K562 (cell line): ENCODE measurements around the gene SOCS6. TPM values are rescaled to one million over a fixed set of nuclear protein-coding genes. Genes with fewer than 3 reads are reported as not detected.

Experiments used
- ARID2 ChIP-seq: fragments of 450-650 bp; IDR thresholded peaks from 2 replicates; pipeline ENCODE4 v1.6.1; 2017; ENCODE audit warnings: antibody characterized with exemption, mild to moderate bottlenecking
- DPF2 ChIP-seq: fragments of 450-650 bp; IDR thresholded peaks from 2 replicates; pipeline ENCODE4 v1.6.1; 2016
- MEF2D ChIP-seq: conservative IDR thresholded peaks from 2 replicates; pipeline ENCODE4 v1.6.1; 2016; ENCODE audit warnings: low read depth, missing genetic modification characterization, missing compliant biosample characterization
- MEIS2 ChIP-seq: fragments of 450-650 bp; IDR thresholded peaks from 2 replicates; pipeline ENCODE4 v1.6.1; 2014; ENCODE audit warnings: mild to moderate bottlenecking; ENCODE audit not compliant: partially characterized antibody
- PCBP2 ChIP-seq: fragments of 200-400 bp; formaldehyde crosslinking; IDR thresholded peaks from 2 replicates; pipeline ENCODE4 v1.6.1; 2018; ENCODE audit warnings: low read length, low read depth, mild to moderate bottlenecking, moderate library complexity; ENCODE audit not compliant: poor library complexity, severe bottlenecking
- POLR3A ChIP-seq: IDR thresholded peaks from 2 replicates; pipeline ENCODE4 v1.6.1; 2011; ENCODE audit warnings: borderline replicate concordance, mild to moderate bottlenecking, moderate library complexity; ENCODE audit not compliant: insufficient read length, insufficient read depth; ENCODE audit errors: extremely low read depth
- RCOR1 ChIP-seq, 2 experiments: IDR thresholded peaks; 2 replicates each; pipeline ENCODE4 v1.6.1; 2012; ENCODE audit warnings: low read depth in 2 of 2, low read length in 2 of 2, borderline replicate concordance in 1 of 2, improper control_type of control experiment in 1 of 2
- RNF2 ChIP-seq: sonication (generic); IDR thresholded peaks from 2 replicates; pipeline ENCODE4 v1.6.1; 2016
- TAL1 ChIP-seq: fragments of 450-650 bp; IDR thresholded peaks from 2 replicates; pipeline ENCODE4 v1.6.1; 2016; ENCODE audit warnings: mild to moderate bottlenecking
- TEAD4 ChIP-seq, 2 experiments: sonication (generic) in 1 of 2; formaldehyde crosslinking in 1 of 2; IDR thresholded peaks; 2 replicates each; pipeline versions ENCODE4 v1.6.1 to v1.8.0; 2012 to 2022; ENCODE audit warnings: borderline replicate concordance in 1 of 2, inconsistent platforms in 1 of 2, low read length in 1 of 2, mild to moderate bottlenecking in 1 of 2, missing genetic modification reagents in 1 of 2
- ZKSCAN1 ChIP-seq: fragments of 150-350 bp; IDR thresholded peaks from 2 replicates; pipeline ENCODE4 v1.6.1; 2016; ENCODE audit warnings: low read depth, low read length
- ZKSCAN3 ChIP-seq: fragments of 250-450 bp; sonication (Bioruptor Pico); IDR thresholded peaks from 2 replicates; pipeline ENCODE4 v1.4.0; 2020
- ZSCAN29 ChIP-seq: fragments of 450-650 bp; IDR thresholded peaks from 2 replicates; pipeline ENCODE4 v1.6.1; 2017
- polyA plus RNA-seq, 8 experiments: library from polyadenylated mRNA; depleted of rRNA in 4 of 8; stranded (reverse) in 5 of 8; unstranded in 3 of 8; fragments of >200 nt; fragmentation: Nextera tagmentation in 2 of 8; fragmentation: Illumina TruSeq in 1 of 8; extraction: Ambion mirVana in 2 of 8; extraction: Trizol in 1 of 8; gene quantifications; 2 replicates each; pipeline versions ENCODE4 v1.2.1 to v1.2.3, GENCODE V29; 2011 to 2014; ENCODE audit warnings: inconsistent platforms in 1 of 8, missing spikeins in 1 of 8
- total RNA-seq, 7 experiments: library from RNA; depleted of rRNA in 6 of 7; stranded (reverse); fragments of >200 nt in 6 of 7; fragmentation: Illumina TruSeq in 2 of 7; extraction: Trizol in 2 of 7; gene quantifications; 2 replicates each; pipeline versions ENCODE4 v1.2.1 to v1.2.3, GENCODE V29; 2011 to 2021; ENCODE audit warnings: low replicate concordance in 1 of 7
- TF ChIP-seq, protein P1 (sequence below): fragments of 450-650 bp; IDR thresholded peaks from 2 replicates; pipeline ENCODE4 v1.6.1; 2016; ENCODE audit warnings: mild to moderate bottlenecking, moderate library complexity
- TF ChIP-seq, protein P2 (sequence below): fragments of 250-450 bp; sonication (Bioruptor Pico); IDR thresholded peaks from 2 replicates; pipeline ENCODE4 v1.5.1; 2021; ENCODE audit warnings: mild to moderate bottlenecking
- TF ChIP-seq, protein P3 (sequence below): fragments of 450-650 bp; IDR thresholded peaks from 2 replicates; pipeline ENCODE4 v1.6.1; 2016

The SOCS6 gene
- total and polyA plus RNA-seq, 9 of the 15 experiments (the other 6 are each of a cell fraction or from before 2014, with no cell fraction given) = 2.5 to 7.1 (median 5.6) TPM

DNA sequence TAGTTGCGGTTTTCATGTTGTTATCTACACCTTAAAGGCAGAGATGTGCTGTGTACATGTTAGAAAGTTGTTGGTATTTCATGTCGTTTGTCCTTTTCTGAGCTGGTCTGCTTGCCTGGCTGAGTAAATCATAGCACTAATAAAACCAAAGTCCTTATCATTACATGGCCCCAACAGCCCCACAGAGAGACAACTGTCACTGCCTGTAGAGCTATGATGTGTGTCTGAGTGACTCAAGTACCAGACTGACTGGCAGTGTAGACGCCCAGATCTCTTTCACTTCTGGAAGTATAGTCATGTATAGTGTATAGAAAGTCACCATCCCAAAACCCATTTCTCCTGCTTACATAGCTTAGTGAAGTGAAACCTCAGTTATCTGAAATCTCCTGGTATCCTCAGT, 4.3 kb downstream of the SOCS6 start (continued):
- TF ChIP-seq, protein P1, sequence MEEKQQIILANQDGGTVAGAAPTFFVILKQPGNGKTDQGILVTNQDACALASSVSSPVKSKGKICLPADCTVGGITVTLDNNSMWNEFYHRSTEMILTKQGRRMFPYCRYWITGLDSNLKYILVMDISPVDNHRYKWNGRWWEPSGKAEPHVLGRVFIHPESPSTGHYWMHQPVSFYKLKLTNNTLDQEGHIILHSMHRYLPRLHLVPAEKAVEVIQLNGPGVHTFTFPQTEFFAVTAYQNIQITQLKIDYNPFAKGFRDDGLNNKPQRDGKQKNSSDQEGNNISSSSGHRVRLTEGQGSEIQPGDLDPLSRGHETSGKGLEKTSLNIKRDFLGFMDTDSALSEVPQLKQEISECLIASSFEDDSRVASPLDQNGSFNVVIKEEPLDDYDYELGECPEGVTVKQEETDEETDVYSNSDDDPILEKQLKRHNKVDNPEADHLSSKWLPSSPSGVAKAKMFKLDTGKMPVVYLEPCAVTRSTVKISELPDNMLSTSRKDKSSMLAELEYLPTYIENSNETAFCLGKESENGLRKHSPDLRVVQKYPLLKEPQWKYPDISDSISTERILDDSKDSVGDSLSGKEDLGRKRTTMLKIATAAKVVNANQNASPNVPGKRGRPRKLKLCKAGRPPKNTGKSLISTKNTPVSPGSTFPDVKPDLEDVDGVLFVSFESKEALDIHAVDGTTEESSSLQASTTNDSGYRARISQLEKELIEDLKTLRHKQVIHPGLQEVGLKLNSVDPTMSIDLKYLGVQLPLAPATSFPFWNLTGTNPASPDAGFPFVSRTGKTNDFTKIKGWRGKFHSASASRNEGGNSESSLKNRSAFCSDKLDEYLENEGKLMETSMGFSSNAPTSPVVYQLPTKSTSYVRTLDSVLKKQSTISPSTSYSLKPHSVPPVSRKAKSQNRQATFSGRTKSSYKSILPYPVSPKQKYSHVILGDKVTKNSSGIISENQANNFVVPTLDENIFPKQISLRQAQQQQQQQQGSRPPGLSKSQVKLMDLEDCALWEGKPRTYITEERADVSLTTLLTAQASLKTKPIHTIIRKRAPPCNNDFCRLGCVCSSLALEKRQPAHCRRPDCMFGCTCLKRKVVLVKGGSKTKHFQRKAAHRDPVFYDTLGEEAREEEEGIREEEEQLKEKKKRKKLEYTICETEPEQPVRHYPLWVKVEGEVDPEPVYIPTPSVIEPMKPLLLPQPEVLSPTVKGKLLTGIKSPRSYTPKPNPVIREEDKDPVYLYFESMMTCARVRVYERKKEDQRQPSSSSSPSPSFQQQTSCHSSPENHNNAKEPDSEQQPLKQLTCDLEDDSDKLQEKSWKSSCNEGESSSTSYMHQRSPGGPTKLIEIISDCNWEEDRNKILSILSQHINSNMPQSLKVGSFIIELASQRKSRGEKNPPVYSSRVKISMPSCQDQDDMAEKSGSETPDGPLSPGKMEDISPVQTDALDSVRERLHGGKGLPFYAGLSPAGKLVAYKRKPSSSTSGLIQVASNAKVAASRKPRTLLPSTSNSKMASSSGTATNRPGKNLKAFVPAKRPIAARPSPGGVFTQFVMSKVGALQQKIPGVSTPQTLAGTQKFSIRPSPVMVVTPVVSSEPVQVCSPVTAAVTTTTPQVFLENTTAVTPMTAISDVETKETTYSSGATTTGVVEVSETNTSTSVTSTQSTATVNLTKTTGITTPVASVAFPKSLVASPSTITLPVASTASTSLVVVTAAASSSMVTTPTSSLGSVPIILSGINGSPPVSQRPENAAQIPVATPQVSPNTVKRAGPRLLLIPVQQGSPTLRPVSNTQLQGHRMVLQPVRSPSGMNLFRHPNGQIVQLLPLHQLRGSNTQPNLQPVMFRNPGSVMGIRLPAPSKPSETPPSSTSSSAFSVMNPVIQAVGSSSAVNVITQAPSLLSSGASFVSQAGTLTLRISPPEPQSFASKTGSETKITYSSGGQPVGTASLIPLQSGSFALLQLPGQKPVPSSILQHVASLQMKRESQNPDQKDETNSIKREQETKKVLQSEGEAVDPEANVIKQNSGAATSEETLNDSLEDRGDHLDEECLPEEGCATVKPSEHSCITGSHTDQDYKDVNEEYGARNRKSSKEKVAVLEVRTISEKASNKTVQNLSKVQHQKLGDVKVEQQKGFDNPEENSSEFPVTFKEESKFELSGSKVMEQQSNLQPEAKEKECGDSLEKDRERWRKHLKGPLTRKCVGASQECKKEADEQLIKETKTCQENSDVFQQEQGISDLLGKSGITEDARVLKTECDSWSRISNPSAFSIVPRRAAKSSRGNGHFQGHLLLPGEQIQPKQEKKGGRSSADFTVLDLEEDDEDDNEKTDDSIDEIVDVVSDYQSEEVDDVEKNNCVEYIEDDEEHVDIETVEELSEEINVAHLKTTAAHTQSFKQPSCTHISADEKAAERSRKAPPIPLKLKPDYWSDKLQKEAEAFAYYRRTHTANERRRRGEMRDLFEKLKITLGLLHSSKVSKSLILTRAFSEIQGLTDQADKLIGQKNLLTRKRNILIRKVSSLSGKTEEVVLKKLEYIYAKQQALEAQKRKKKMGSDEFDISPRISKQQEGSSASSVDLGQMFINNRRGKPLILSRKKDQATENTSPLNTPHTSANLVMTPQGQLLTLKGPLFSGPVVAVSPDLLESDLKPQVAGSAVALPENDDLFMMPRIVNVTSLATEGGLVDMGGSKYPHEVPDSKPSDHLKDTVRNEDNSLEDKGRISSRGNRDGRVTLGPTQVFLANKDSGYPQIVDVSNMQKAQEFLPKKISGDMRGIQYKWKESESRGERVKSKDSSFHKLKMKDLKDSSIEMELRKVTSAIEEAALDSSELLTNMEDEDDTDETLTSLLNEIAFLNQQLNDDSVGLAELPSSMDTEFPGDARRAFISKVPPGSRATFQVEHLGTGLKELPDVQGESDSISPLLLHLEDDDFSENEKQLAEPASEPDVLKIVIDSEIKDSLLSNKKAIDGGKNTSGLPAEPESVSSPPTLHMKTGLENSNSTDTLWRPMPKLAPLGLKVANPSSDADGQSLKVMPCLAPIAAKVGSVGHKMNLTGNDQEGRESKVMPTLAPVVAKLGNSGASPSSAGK = no peak
- TF ChIP-seq, protein P2, sequence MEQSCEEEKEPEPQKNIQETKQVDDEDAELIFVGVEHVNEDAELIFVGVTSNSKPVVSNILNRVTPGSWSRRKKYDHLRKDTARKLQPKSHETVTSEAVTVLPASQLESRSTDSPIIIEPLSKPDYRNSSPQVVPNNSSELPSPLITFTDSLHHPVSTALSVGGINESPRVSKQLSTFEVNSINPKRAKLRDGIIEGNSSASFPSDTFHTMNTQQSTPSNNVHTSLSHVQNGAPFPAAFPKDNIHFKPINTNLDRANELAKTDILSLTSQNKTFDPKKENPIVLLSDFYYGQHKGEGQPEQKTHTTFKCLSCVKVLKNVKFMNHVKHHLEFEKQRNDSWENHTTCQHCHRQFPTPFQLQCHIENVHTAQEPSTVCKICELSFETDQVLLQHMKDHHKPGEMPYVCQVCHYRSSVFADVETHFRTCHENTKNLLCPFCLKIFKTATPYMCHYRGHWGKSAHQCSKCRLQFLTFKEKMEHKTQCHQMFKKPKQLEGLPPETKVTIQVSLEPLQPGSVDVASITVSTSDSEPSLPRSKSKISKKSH (CRISPR knock-in tag) = no peak
- TF ChIP-seq MEIS2 (peak; percentile 56), POLR3A (no peak), ZKSCAN1 (no peak), RCOR1 (IDR thresholded peaks at IDR 0.05; ENCODE audit: borderline replicate concordance in 1 of 2, low read depth in 2 of 2, low read length in 2 of 2) (0 out of 4 replicates have a peak, but pooled peaks of 1 of the 2 experiments have one; percentile 10), ZSCAN29 (peak; percentile 78), ZKSCAN3 (no peak), DPF2 (0 out of 2 replicates have a peak, but pooled peaks have one; percentile 16), TEAD4 (IDR thresholded peaks at IDR 0.05; ENCODE audit: low read length) (peak; percentile 40), TEAD4 (CRISPR knock-in tag; IDR thresholded peaks at IDR 0.05; ENCODE audit: borderline replicate concordance) (no peak), PCBP2 (no peak), ARID2 (no peak), MEF2D (no peak), RNF2 (no peak), TAL1 (peak; percentile 24; the same call in 1 of the 2 replicates)
- TF ChIP-seq, protein P3, sequence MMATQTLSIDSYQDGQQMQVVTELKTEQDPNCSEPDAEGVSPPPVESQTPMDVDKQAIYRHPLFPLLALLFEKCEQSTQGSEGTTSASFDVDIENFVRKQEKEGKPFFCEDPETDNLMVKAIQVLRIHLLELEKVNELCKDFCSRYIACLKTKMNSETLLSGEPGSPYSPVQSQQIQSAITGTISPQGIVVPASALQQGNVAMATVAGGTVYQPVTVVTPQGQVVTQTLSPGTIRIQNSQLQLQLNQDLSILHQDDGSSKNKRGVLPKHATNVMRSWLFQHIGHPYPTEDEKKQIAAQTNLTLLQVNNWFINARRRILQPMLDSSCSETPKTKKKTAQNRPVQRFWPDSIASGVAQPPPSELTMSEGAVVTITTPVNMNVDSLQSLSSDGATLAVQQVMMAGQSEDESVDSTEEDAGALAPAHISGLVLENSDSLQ = peak; percentile 76
